ENCODE measurements around the gene BANF2. TPM values are rescaled to one million over a fixed set of nuclear protein-coding genes. Genes with fewer than 3 reads are reported as not detected.

BANF2 gene
- total and polyA plus RNA-seq, 2 of the 13 experiments (the other 11 are each of a cell fraction or from before 2014, with no cell fraction given): 0.35 TPM; not detected in 1

- TF ChIP-seq GTF3A (CRISPR knock-in tag; conservative IDR thresholded peaks at IDR 0.05) (peak; percentile 84; the same call in 1 of the 2 replicates), ZFY (CRISPR knock-in tag; IDR thresholded peaks at IDR 0.05) (peak; percentile 45), U2AF2 (IDR thresholded peaks at IDR 0.05; ENCODE audit: low read depth, low read length) (0 out of 2 replicates have a peak, but pooled peaks have one; percentile 95), GZF1 (CRISPR knock-in tag; IDR thresholded peaks at IDR 0.05) (0 out of 2 replicates have a peak, but pooled peaks have one; percentile 36), ZNF563 (CRISPR knock-in tag; IDR thresholded peaks at IDR 0.05) (peak; percentile 84), NR2C2 (CRISPR knock-in tag; IDR thresholded peaks at IDR 0.05; ENCODE audit: borderline replicate concordance) (peak; percentile 80), HOXA9 (CRISPR knock-in tag; IDR thresholded peaks at IDR 0.05; ENCODE audit: borderline replicate concordance) (no peak), ZSCAN31 (CRISPR knock-in tag; IDR thresholded peaks at IDR 0.05; ENCODE audit: low read depth) (peak; percentile 80; the same call in 1 of the 2 replicates), NFYB (CRISPR knock-in tag; IDR thresholded peaks at IDR 0.05) (0 out of 2 replicates have a peak, but pooled peaks have one; percentile 23), TARDBP (CRISPR knock-in tag; IDR thresholded peaks at IDR 0.05) (peak; percentile 65; the same call in 1 of the 2 replicates), ZFP90 (CRISPR knock-in tag; IDR thresholded peaks at IDR 0.05; ENCODE audit: borderline replicate concordance) (0 out of 2 replicates have a peak, but pooled peaks have one; percentile 26), RARA (CRISPR knock-in tag; IDR thresholded peaks at IDR 0.05) (peak; percentile 89), ZNF724P (CRISPR knock-in tag; IDR thresholded peaks at IDR 0.05; ENCODE audit: borderline replicate concordance) (no peak), ZMAT3 (CRISPR knock-in tag; conservative IDR thresholded peaks at IDR 0.05) (peak; percentile 59; the same call in 1 of the 2 replicates), NONO (IDR thresholded peaks at IDR 0.05) (no peak), NONO (CRISPR knock-in tag; conservative IDR thresholded peaks at IDR 0.05) (0 out of 2 replicates have a peak, but pooled peaks have one; percentile 46), PITX1 (CRISPR knock-in tag; IDR thresholded peaks at IDR 0.05) (peak; percentile 62; the same call in 1 of the 2 replicates), CAMTA2 (CRISPR knock-in tag; IDR thresholded peaks at IDR 0.05; ENCODE audit: borderline replicate concordance) (peak; percentile 53; the same call in 1 of the 2 replicates), ZNF790 (CRISPR knock-in tag; IDR thresholded peaks at IDR 0.05; ENCODE audit: borderline replicate concordance) (peak; percentile 89), KLF9 (CRISPR knock-in tag; IDR thresholded peaks at IDR 0.05; ENCODE audit: low read depth) (0 out of 2 replicates have a peak, but pooled peaks have one; percentile 65), YEATS4 (CRISPR knock-in tag; IDR thresholded peaks at IDR 0.05; ENCODE audit: borderline replicate concordance) (peak; percentile 27; the same call in 1 of the 2 replicates), TBP (CRISPR knock-in tag; IDR thresholded peaks at IDR 0.05) (no peak), MIER3 (CRISPR knock-in tag; IDR thresholded peaks at IDR 0.05; ENCODE audit: borderline replicate concordance) (peak; percentile 67; the same call in 1 of the 2 replicates)
- TF ChIP-seq, protein P1, sequence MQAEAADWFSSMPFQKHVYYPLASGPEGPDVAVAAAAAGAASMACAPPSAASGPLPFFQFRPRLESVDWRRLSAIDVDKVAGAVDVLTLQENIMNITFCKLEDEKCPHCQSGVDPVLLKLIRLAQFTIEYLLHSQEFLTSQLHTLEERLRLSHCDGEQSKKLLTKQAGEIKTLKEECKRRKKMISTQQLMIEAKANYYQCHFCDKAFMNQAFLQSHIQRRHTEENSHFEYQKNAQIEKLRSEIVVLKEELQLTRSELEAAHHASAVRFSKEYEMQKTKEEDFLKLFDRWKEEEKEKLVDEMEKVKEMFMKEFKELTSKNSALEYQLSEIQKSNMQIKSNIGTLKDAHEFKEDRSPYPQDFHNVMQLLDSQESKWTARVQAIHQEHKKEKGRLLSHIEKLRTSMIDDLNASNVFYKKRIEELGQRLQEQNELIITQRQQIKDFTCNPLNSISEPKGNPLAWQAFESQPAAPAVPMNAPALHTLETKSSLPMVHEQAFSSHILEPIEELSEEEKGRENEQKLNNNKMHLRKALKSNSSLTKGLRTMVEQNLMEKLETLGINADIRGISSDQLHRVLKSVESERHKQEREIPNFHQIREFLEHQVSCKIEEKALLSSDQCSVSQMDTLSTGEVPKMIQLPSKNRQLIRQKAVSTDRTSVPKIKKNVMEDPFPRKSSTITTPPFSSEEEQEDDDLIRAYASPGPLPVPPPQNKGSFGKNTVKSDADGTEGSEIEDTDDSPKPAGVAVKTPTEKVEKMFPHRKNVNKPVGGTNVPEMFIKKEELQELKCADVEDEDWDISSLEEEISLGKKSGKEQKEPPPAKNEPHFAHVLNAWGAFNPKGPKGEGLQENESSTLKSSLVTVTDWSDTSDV (CRISPR knock-in tag; IDR thresholded peaks at IDR 0.05): no peak
- TF ChIP-seq, protein P2, sequence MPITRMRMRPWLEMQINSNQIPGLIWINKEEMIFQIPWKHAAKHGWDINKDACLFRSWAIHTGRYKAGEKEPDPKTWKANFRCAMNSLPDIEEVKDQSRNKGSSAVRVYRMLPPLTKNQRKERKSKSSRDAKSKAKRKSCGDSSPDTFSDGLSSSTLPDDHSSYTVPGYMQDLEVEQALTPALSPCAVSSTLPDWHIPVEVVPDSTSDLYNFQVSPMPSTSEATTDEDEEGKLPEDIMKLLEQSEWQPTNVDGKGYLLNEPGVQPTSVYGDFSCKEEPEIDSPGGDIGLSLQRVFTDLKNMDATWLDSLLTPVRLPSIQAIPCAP (CRISPR knock-in tag; IDR thresholded peaks at IDR 0.05; ENCODE audit: low read depth): 0 out of 2 replicates have a peak, but pooled peaks have one; percentile 72
- TF ChIP-seq, protein P3, sequence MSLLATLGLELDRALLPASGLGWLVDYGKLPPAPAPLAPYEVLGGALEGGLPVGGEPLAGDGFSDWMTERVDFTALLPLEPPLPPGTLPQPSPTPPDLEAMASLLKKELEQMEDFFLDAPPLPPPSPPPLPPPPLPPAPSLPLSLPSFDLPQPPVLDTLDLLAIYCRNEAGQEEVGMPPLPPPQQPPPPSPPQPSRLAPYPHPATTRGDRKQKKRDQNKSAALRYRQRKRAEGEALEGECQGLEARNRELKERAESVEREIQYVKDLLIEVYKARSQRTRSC (CRISPR knock-in tag; IDR thresholded peaks at IDR 0.05; ENCODE audit: low read depth): peak; percentile 86; the same call in 1 of the 2 replicates
Observed at GRCh38 chr20:17771206-17772004, 71.6 kb downstream of the BANF2 start (continued).

All from HepG2 (cell line).